GM12801 (cell line): ENCODE results near the gene ENO2.

Source experiments
- CTCF ChIP-seq: IDR thresholded peaks from one replicate; pipeline ENCODE4 v1.5.1; 2011; ENCODE audit warnings: control low read depth; ENCODE audit not compliant: insufficient read length; ENCODE audit errors: extremely low read depth

Gene ENO2

GRCh38 chr12:6966351-6966750, 52.0 kb downstream of the ENO2 start:
- TF ChIP-seq CTCF = no peak

GRCh38 chr12:6967651-6968100, 53.3 kb downstream of the ENO2 start:
- TF ChIP-seq CTCF = no peak

GRCh38 chr12:6968426-6968825, 54.0 kb downstream of the ENO2 start:
- TF ChIP-seq CTCF = no peak

- TF ChIP-seq CTCF = no peak
These were observed 55.7 kb downstream of the ENO2 start for GRCh38 chr12:6970096-6970527.
